Measurements from ENCODE around the gene SAP25. TPM values are rescaled to one million over a fixed set of nuclear protein-coding genes. Genes with fewer than 3 reads are reported as not detected.

Gene SAP25
- not detected in 2 replicates for total RNA-seq

DNA sequence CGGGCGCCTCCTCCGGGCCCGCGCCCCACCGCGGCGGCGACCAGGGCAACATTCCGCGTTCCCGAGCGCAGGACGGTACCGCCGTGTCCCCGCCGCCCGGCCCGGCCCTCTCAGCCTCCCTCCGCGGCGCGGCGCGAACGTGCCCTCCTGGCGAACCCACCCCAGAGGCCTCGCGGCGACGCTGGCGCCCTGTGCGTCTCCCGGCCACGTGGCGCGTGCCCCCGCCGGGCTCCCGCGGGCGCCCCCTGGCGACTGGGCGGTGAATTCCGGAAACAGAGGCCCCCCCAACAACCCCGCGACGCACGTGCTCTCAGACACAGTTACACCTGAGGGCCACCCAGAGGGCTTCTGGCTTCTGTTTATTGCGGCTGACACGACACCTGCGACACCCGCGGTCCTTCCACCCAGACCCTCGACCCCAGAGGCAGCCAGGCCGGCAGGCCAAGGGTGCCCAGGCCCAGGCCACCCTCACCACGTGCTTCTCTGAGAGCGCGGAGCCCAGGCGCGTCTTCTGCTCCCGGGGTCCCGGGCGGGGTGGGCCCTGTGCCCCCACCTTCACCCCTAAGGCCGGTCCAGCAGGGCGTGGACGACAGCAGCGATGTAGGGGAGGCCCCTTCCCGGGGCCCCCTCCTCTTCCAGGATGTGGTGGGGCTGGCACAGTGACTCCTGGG is at the start of gene SAP25:
SAP25 (minus strand) TSS at position 210 of the 671 bp plus-strand sequence; CDS start at position 52, 158 bp downstream.

DNA sequence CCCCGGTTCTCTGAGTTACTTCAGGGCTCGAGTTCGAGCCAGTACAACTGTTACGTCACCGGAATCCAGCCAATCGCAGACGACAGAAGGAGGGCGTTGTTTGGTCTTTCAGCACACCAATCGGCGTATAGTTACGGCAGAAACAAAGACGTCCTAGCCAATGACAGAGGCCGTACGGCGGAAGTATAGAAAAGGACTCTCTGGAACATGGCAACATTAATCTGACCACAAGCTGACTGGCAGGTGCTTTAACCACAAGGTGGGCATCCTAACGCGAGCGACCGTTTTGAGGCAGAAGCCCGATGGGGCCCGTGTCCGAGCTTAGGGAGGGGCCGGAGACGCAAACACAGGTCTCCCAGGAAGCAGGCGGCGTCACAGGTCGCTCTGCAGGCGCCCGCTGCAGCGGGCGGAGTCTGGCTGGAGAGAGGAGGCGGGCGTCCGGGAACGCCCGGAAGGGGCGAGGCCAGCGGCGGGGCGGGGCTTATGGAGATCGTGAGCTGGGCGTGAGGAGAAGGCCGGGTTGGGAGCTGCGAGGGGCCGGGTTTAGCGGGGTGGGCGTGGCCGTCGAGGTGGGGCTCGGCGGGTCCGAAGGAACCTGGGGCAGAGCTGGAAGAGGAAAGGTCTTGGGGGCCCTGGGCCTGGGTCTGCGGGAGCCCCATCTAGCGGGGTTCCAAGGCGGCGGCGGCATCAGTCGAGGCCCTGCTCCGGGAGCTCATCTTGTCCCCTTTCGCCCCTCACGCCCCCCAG is 38.5 kb upstream of the SAP25 start, which contains the start of gene MOSPD3:
MOSPD3 (plus strand) TSS at position 558 of the 747 bp plus-strand sequence. CDS start 252 bp downstream, outside the sequence.

DNA sequence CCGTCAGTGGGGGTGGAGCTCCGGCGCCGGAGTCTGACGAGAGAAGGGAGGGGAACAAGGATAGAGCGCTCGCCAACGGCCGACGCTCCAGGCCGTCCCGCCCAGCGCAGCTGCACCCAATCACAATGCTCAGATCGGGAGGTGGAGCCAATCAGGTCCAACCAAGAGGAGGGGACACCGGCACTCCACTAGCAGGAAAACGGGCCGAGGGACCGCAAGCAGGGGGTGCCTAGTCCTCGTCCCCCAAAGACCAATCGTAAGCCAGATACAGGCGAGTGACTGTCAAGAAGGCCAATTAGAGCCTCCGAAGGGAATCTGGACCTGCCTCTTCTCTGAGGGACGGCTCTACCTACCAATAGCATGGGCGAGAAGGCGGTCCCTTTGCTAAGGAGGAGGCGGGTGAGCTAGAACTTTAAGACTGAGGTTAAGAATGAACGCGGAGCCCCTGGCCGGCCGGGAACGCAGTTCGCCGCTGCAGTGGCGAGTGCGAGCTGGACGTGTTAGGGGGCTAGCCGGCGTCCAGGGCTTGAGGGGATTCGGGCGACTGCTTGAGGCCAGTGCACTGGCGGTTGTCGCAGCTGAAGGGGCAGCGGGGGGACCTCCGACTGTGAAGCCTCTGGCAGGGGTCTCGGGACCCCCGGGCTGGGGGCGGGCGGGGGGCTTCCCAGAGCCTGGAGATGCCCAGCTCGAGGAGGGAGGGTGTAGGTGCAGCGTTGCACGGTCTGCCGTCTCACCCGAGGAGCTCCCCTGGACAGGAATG is 12.7 kb upstream of the SAP25 start, which contains the start of gene FBXO24:
FBXO24 (plus strand) TSS at position 63 of the 760 bp plus-strand sequence; CDS start at position 361, 298 bp downstream.

DNA sequence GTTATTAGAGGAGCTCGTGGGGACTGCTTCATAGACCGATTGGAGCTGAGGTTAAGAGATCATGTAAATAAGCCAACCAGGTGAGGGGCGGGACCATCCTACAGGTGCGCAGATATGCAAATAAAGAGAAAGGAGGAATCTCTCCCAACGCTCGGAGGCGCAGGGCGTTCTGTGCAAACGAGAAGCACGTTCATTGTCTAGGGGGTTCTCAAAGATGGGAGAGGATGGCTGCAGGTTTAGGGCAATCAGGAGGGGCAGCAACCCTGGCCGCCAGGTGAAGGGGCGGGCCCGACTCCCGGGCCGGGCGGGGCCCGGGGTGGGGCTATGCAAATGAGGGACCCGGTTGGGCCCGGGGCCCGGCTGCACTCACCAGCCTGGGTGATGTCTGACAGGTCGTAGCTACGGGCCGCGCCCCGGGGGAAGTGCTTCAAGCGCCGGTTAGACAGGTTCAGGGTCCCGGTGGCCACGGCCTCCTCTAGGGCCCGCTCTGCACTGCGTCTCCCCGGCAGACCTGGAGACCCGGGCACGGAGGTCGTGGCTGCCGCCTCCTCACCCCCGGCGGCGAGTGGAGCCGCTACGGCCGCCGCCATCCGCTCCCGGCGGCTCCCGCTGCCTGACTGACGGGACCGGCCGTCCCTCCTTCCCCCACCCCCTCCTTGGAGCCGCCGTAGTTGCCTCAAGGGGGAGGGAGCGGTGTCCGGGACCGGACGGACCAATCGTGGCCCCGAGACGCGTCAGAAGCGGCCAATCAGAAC is 12.0 kb upstream of the SAP25 start, which contains the start of gene LRCH4:
LRCH4 (minus strand) TSS at position 619 of the 755 bp plus-strand sequence; CDS start at position 590, 29 bp downstream.

DNA sequence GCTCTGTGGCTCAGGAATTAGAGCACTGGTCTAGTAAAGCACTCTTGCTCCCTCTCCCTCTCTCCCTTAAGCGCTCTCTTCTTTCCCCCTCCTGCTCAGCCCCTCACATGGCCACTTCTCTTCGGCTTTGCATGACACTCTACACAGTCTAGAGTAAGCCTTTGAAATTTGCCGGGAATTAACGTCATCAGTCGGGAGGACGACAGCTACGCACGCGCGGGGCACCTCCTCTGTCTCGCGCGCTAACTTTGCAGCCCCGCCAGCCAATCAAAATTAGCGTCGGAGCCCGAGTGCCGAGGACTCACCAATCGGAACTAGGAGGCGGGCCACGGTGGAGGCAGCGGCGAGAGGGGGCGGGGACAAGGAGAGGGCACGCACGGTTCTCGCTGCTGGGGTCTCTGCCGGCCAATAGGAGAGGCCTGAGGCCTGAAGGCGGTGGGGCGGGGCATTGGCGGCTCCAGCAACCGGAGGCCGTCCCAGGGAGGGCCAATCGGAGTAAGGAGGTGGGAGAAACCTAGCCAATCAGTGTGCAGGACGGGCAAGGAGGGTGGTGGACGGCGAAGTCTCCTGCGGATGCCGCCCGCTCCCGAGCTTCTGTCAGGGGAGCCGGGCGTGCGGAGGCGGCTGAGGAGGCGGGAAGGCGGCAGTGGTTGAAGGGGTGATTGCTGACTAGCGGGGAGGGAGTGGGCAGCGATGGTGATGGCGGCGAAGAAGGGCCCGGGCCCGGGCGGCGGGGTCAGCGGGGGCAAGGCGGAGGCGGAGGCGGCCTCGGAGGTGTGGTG is 34.9 kb downstream of the SAP25 start, which contains the start of gene AGFG2:
AGFG2 (plus strand) TSS at position 550 of the 782 bp plus-strand sequence; CDS start at position 694, 144 bp downstream.

Other genes starting within 250 kb of the SAP25 start
- gene PILRB, start 215.8 kb downstream of the SAP25 start, total RNA-seq, result 9.8 and 13.3 TPM in 2 replicates
- not detected in 2 replicates for gene PILRA, start 200.4 kb downstream of the SAP25 start, total RNA-seq
- gene ZCWPW1, start 145.2 kb downstream of the SAP25 start, total RNA-seq, result 0.71 and 4.3 TPM in 2 replicates
- gene MEPCE, start 144.1 kb downstream of the SAP25 start, total RNA-seq, result 23.4 and 24.2 TPM in 2 replicates
- gene PPP1R35, start 137.4 kb downstream of the SAP25 start, total RNA-seq, result 23.7 and 57.1 TPM in 2 replicates
- 0.86 TPM in 1 of 2 replicates, not detected in the other for gene SPACDR, start 109.6 kb downstream of the SAP25 start, total RNA-seq
- 48.7 and 55.9 TPM in 2 replicates for gene TSC22D4, start 94.7 kb downstream of the SAP25 start, total RNA-seq
- 1.4 and 3.4 TPM in 2 replicates for gene NYAP1, start 90.0 kb downstream of the SAP25 start, total RNA-seq
- gene AGFG2, start 34.7 kb downstream of the SAP25 start, total RNA-seq, result 13.3 and 24.3 TPM in 2 replicates
- 39.8 and 45.4 TPM in 2 replicates for gene LRCH4, start 12.2 kb upstream of the SAP25 start, total RNA-seq
- gene FBXO24, start 12.4 kb upstream of the SAP25 start, total RNA-seq, result under 0.01 and 0.18 TPM in 2 replicates
- gene PCOLCE, start 28.5 kb upstream of the SAP25 start, total RNA-seq, result 289 and 397 TPM in 2 replicates
- 14.4 and 15.3 TPM in 2 replicates for gene MOSPD3, start 38.6 kb upstream of the SAP25 start, total RNA-seq
- gene TFR2, start 67.7 kb upstream of the SAP25 start, total RNA-seq, result 0.35 TPM in 1 of 2 replicates, not detected in the other
- not detected in 2 replicates for gene ACTL6B, start 82.5 kb upstream of the SAP25 start, total RNA-seq
- 294 and 391 TPM in 2 replicates for gene GNB2, start 99.8 kb upstream of the SAP25 start, total RNA-seq
- 10.1 TPM in 2 replicates for gene GIGYF1, start 120.3 kb upstream of the SAP25 start, total RNA-seq
- 43.2 and 51.6 TPM in 2 replicates for gene POP7, start 132.2 kb upstream of the SAP25 start, total RNA-seq
- not detected in 2 replicates for gene EPO, start 146.6 kb upstream of the SAP25 start, total RNA-seq
- not detected in 2 replicates for gene ZAN, start 159.7 kb upstream of the SAP25 start, total RNA-seq

Measured in myometrial cell (primary cell).